ENCODE data around the gene BLTP2.

The BLTP2 gene

DNA sequence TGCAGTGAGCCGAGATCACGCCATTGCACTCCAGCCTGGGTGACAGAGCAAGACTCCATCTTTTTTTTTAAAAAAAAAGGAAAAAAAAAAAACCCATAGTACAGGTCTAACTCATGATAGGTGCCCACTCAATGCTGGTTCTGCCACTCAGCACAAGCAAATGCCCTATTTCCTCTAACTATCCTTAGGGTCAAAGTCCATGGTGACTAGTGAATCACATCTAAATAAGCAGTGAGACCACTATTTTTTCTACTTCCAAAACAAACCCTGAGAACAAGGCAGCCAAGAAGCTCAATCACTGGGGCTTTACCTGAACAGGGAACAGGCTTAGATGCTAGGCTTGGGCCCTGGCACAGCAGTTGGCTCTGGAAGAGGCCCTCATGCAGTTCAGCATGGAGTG is 3.4 kb downstream of the BLTP2 start:
- TF ChIP-seq, protein P1, sequence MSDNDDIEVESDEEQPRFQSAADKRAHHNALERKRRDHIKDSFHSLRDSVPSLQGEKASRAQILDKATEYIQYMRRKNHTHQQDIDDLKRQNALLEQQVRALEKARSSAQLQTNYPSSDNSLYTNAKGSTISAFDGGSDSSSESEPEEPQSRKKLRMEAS (IDR thresholded peaks at IDR 0.05; ENCODE audit: low read depth, low read length), result no peak
- no peak for TF ChIP-seq MYC (IDR thresholded peaks at IDR 0.05; ENCODE audit: low read depth, low read length)
- TF ChIP-seq POLR2A (IDR thresholded peaks at IDR 0.05; ENCODE audit: extremely low read depth, insufficient read length), result no peak
- TF ChIP-seq, protein P2, sequence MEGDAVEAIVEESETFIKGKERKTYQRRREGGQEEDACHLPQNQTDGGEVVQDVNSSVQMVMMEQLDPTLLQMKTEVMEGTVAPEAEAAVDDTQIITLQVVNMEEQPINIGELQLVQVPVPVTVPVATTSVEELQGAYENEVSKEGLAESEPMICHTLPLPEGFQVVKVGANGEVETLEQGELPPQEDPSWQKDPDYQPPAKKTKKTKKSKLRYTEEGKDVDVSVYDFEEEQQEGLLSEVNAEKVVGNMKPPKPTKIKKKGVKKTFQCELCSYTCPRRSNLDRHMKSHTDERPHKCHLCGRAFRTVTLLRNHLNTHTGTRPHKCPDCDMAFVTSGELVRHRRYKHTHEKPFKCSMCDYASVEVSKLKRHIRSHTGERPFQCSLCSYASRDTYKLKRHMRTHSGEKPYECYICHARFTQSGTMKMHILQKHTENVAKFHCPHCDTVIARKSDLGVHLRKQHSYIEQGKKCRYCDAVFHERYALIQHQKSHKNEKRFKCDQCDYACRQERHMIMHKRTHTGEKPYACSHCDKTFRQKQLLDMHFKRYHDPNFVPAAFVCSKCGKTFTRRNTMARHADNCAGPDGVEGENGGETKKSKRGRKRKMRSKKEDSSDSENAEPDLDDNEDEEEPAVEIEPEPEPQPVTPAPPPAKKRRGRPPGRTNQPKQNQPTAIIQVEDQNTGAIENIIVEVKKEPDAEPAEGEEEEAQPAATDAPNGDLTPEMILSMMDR (IDR thresholded peaks at IDR 0.05; ENCODE audit: low read depth, low read length), result no peak
- H3K4me3 ChIP-seq (ENCODE audit: low read depth, low read length), result no peak overlapping the region
- no peak for DNase-seq (ENCODE audit: low read depth)

DNA sequence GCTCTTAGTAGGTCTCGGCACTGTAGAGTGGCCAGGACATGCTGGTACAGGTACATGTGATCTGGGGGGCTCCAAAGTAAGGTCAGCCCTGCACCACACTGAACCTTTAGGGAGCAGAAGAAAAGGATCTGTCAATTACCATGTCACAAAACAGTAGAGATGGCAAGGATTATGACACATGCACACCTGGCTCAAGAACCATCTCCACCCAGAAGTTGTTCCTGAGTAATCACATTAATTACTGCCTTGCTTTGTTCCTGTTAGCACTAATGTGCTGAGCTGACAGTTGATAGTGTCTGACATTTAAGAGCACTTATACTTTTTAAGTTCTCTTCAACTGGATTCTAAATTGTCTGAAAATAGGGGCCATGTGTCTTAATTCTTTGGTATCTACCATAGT is 9.5 kb downstream of the BLTP2 start:
- DNase-seq (ENCODE audit: low read depth), result no peak
- TF ChIP-seq POLR2A (IDR thresholded peaks at IDR 0.05; ENCODE audit: extremely low read depth, insufficient read length), result no peak
- TF ChIP-seq, protein P1 (IDR thresholded peaks at IDR 0.05; ENCODE audit: low read depth, low read length), result no peak
- no peak for TF ChIP-seq MYC (IDR thresholded peaks at IDR 0.05; ENCODE audit: low read depth, low read length)
- TF ChIP-seq, protein P2 (IDR thresholded peaks at IDR 0.05; ENCODE audit: low read depth, low read length), result no peak
- H3K4me3 ChIP-seq (ENCODE audit: low read depth, low read length), result no peak overlapping the region

DNA sequence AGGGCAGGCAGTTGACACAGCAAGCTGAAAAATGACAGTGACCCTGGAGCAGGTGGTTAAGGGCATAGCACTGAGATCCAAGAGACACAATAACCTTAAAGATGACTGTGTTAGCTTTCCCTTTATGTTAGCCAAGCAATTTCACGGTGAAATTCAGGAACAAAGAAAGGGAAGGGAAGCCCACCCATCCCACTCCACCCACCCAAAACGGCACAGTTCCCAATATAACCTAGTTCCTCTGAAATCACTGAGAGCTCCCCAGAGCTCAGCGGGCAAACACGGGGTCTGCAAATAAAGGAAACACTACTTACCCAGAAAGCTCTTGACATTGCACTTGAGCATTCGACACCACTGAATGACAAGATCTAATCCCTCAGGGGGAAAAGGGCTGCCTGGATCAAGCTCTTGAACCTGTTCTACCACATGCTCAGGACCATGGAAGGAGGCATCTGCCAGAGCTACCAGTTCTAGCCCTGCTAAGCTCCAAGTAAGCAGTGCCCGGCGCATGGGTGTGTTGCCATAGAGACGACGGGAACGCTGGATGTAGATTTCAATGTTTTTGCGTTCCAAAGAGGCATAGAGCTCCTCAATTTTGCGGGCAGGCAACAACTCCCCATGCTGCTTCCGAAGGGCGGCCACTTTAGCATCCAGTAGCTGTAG is 10.6 kb downstream of the BLTP2 start:
- no peak for DNase-seq (ENCODE audit: low read depth)
- TF ChIP-seq, protein P1 (IDR thresholded peaks at IDR 0.05; ENCODE audit: low read depth, low read length), result no peak
- TF ChIP-seq, protein P2 (IDR thresholded peaks at IDR 0.05; ENCODE audit: low read depth, low read length), result no peak
- TF ChIP-seq POLR2A (IDR thresholded peaks at IDR 0.05; ENCODE audit: extremely low read depth, insufficient read length), result no peak
- no peak overlapping the region for H3K4me3 ChIP-seq (ENCODE audit: low read depth, low read length)

DNA sequence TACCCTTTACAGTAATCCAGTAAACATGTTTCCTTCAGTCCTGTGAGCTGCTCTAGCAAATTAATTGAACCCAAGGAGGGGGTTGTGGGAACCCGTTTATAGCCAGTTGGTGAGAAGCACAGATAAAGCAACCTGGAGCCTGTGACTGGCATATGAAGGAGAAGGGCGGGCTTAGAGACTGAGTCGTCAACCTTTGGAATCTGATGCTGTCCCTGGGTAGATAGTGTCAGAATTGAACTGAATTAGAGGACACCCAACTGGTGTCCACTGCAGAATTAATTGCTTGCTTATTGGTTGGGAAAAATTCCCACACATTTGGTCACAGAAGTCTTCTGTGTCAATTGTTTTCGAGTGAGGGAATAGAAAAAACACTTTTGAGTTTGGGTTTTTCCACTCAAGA is 18.1 kb downstream of the BLTP2 start:
- DNase-seq (ENCODE audit: low read depth), result no peak
- TF ChIP-seq POLR2A (IDR thresholded peaks at IDR 0.05; ENCODE audit: extremely low read depth, insufficient read length), result no peak
- TF ChIP-seq, protein P1 (IDR thresholded peaks at IDR 0.05; ENCODE audit: low read depth, low read length), result no peak
- no peak for TF ChIP-seq MYC (IDR thresholded peaks at IDR 0.05; ENCODE audit: low read depth, low read length)
- TF ChIP-seq, protein P2 (IDR thresholded peaks at IDR 0.05; ENCODE audit: low read depth, low read length), result no peak
- H3K4me3 ChIP-seq (ENCODE audit: low read depth, low read length), result no peak overlapping the region

DNA sequence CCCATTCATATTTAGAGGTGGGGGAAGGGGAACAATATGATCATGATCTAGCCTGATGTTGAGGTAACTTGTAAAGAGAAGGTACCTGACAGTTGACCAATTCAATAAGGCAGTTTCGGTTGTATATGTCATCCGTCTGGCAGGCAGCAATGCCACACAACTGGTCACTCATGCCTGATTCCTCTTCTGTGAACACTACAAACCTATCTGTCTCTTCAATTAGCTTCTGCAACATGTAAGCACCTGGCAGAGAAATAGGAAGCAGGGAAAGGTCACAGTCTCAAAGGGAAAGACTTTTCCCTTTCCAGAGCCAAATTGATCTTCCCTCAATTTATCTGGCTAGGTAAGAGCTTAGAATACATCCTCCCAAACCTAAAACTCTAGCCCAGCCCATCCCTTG is 20.8 kb downstream of the BLTP2 start:
- DNase-seq (ENCODE audit: low read depth), result no peak
- H3K4me3 ChIP-seq (ENCODE audit: low read depth, low read length), result no peak overlapping the region
- TF ChIP-seq, protein P2 (IDR thresholded peaks at IDR 0.05; ENCODE audit: low read depth, low read length), result no peak
- TF ChIP-seq POLR2A (IDR thresholded peaks at IDR 0.05; ENCODE audit: extremely low read depth, insufficient read length) (no peak), MYC (IDR thresholded peaks at IDR 0.05; ENCODE audit: low read depth, low read length) (no peak)
- TF ChIP-seq, protein P1 (IDR thresholded peaks at IDR 0.05; ENCODE audit: low read depth, low read length), result no peak

Data from NB4 (cell line).